ENCODE measurements around the gene IGFL4. TPM values are rescaled to one million over a fixed set of nuclear protein-coding genes. Genes with fewer than 3 reads are reported as not detected.
"Not testable (repeated sequence)": the region's sequence is repeated elsewhere in the genome, so short reads cannot be mapped to it uniquely, and the experiment has no call there.

IGFL4 gene
- total RNA-seq, 2 donors from 2014 or later, result not detected

- H3K4me1 ChIP-seq, result no peaks in the 10 kb centered on the region
- no peaks in the 10 kb centered on the region for H3K9me3 ChIP-seq
- intact Hi-C loops (cut with DNase I), result loop anchor here (2.0 to 5.0 kb wide), 2 partner anchors 106 to 185 kb away; no protein-coding TSS in a partner anchor
- H3K9ac ChIP-seq (ENCODE audit: low read depth in 2 of 2, low read length in 2 of 2), result no peak overlapping the region
- TF ChIP-seq, protein P1, sequence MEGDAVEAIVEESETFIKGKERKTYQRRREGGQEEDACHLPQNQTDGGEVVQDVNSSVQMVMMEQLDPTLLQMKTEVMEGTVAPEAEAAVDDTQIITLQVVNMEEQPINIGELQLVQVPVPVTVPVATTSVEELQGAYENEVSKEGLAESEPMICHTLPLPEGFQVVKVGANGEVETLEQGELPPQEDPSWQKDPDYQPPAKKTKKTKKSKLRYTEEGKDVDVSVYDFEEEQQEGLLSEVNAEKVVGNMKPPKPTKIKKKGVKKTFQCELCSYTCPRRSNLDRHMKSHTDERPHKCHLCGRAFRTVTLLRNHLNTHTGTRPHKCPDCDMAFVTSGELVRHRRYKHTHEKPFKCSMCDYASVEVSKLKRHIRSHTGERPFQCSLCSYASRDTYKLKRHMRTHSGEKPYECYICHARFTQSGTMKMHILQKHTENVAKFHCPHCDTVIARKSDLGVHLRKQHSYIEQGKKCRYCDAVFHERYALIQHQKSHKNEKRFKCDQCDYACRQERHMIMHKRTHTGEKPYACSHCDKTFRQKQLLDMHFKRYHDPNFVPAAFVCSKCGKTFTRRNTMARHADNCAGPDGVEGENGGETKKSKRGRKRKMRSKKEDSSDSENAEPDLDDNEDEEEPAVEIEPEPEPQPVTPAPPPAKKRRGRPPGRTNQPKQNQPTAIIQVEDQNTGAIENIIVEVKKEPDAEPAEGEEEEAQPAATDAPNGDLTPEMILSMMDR (IDR thresholded peaks at IDR 0.05), result no peak
- H3K4me3 ChIP-seq, result no peak overlapping the region
- DNase-seq, result no peak
- no peaks in the 10 kb centered on the region for H3K36me3 ChIP-seq
- no peaks in the 10 kb centered on the region for H3K27me3 ChIP-seq
- H3K27ac ChIP-seq, result no peak overlapping the region
These were observed 41.9 kb upstream of the IGFL4 start for GRCh38 chr19:46082728-46083050.

DNA sequence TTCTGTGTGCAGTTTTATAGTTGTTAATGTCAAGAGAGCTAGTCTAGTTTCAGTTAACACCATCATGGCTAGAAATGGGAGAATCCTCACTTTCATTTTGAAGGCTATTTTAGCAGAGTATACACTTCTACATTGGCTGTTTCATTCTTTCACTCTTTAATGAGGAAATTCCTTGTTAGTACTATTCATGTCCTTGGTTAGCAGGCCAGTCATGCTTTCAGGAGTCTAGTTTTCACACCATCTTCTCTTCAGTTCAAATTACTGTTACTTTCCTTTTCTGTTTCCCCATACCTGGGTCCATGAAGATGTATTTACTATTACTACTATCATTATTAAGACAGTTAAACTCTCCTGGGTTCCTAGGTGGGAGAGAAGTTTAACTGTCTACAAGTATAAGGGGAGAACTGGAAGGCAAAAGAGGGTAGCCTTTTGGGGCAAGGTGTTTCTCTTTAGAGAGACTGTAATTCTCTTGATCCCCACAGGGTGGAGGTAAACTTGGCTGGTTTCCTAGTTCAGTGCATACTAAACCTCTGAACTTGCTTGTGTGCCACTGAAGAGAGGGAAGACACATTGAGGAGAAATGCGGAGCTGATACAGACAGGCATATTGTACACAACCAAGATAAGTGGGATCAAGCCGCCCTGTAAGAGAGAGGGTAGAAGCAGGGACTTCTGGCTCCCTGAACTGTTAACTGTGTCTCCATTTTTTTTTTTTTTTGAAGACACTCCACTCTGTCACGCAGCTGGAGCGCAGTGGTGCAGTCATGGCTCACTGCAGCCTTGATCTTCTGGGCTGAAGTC lies 41.3 kb upstream of the IGFL4 start:
- intact Hi-C loops (cut with DNase I), result loop anchor here (2.0 to 5.0 kb wide), 2 partner anchors 107 to 185 kb away; no protein-coding TSS in a partner anchor
- Histone ChIP-seq H3K36me3 (no peaks in the 10 kb centered on the region), H3K4me3 (no peak overlapping the region), H3K27ac (no peak overlapping the region), H3K4me1 (no peaks in the 10 kb centered on the region), H3K9ac (ENCODE audit: low read depth in 2 of 2, low read length in 2 of 2) (no peak overlapping the region), H3K27me3 (peaks cover 6% of the 10 kb centered on the region), H3K9me3 (no peaks in the 10 kb centered on the region)
- TF ChIP-seq, protein P1 (IDR thresholded peaks at IDR 0.05), result peak; percentile 62
- peak; percentile 35 for DNase-seq

GRCh38 chr19:46080561-46080960 lies 39.8 kb upstream of the IGFL4 start:
- H3K4me1 ChIP-seq, result no peaks in the 10 kb centered on the region
- no peaks in the 10 kb centered on the region for H3K9me3 ChIP-seq
- no peak overlapping the region for H3K4me3 ChIP-seq
- DNase-seq, result no peak
- H3K27me3 ChIP-seq, result peaks cover 18% of the 10 kb centered on the region
- intact Hi-C loops (cut with DNase I), result loop anchor here (5.0 kb wide), 1 partner anchor 187 kb away; no protein-coding TSS in a partner anchor
- H3K36me3 ChIP-seq, result no peaks in the 10 kb centered on the region
- H3K27ac ChIP-seq, result no peak overlapping the region
- TF ChIP-seq, protein P1 (IDR thresholded peaks at IDR 0.05), result no peak
- H3K9ac ChIP-seq (ENCODE audit: low read depth in 2 of 2, low read length in 2 of 2), result no peak overlapping the region

DNA sequence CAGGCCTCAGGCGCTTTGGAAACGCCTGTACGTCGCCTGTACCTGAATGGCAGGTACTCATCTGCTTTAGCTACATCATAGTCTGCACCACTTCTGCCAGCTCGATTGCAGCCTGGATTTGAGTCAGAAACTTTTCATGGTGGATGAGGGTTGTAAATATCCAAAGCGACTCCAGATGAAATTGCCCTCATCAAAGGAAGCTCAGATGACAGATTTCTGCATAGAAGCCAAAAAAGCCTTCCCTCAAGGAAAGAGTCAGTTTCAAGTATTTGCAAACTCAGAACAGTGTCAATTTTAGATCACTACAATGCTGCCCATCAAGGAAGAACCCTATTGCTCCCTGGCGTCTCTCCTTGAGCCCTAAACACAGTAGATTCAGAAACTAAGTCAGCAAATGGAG lies 38.8 kb upstream of the IGFL4 start:
- H3K4me1 ChIP-seq, result no peaks in the 10 kb centered on the region
- TF ChIP-seq, protein P1 (IDR thresholded peaks at IDR 0.05), result no peak
- intact Hi-C loops (cut with DNase I), result no loop called here
- no peak overlapping the region for H3K4me3 ChIP-seq
- no peak overlapping the region for H3K9ac ChIP-seq (ENCODE audit: low read depth in 2 of 2, low read length in 2 of 2)
- H3K9me3 ChIP-seq, result no peaks in the 10 kb centered on the region
- no peak for DNase-seq
- peaks cover 18% of the 10 kb centered on the region for H3K27me3 ChIP-seq
- no peaks in the 10 kb centered on the region for H3K36me3 ChIP-seq
- H3K27ac ChIP-seq, result no peak overlapping the region

DNA sequence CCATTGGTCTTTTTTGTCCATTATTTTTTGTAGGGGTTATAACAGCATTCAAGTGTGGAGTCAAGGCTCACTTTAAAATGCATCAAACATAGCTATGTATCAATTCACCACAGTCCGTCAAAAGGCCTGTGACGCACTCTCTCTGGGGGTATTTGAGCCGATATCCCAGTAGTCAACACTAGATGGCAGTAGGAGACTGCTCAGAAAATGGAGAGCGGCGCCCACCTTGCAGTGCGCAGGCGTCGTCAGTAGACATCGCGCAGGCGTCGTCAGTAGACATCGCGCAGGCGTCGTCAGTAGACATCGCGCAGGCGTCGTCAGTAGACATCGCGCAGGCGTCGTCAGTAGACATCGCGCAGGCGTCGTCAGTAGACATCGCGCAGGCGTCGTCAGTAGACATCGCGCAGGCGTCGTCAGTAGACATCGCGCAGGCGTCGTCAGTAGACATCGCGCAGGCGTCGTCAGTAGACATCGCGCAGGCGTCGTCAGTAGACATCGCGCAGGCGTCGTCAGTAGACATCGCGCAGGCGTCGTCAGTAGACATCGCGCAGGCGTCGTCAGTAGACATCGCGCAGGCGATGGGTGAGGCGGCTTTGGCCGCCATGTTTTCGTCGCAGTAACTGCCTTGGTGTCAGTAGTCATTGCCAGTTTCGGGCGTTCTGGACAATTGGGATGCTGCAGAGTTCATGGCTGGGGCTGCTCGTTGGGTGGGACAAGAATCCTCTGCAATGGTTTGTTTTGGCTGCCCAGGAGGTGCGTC lies 38.0 kb upstream of the IGFL4 start:
- H3K36me3 ChIP-seq; H3K9me3 ChIP-seq; H3K27ac ChIP-seq; H3K9ac ChIP-seq (ENCODE audit: low read depth in 2 of 2, low read length in 2 of 2); H3K4me3 ChIP-seq; intact Hi-C loops (cut with DNase I); H3K4me1 ChIP-seq: not testable (repeated sequence)
- peak; percentile 30 for DNase-seq
- TF ChIP-seq, protein P1 (IDR thresholded peaks at IDR 0.05), result peak; percentile 34
- peaks cover 18% of the 10 kb centered on the region for H3K27me3 ChIP-seq

Measured in colonic mucosa (tissue), 4 donors.